Myocyte (in vitro differentiated cells): ENCODE results near the gene PGM2L1. TPM values are rescaled to one million over a fixed set of nuclear protein-coding genes. Genes with fewer than 3 reads are reported as not detected.
"Not testable (repeated sequence)": the region's sequence is repeated elsewhere in the genome, so short reads cannot be mapped to it uniquely, and the experiment has no call there.

ENCODE experiments used
- DNase-seq: peaks from one replicate; pipeline ENCODE4 v3.0.0-alpha.2; 2012; ENCODE audit warnings: low read depth
- polyA plus RNA-seq: library from polyadenylated mRNA; unstranded; fragments of >200 nt; gene quantifications from one replicate; pipeline ENCODE4 v1.2.1, GENCODE V29; 2012; ENCODE audit warnings: missing spikeins
- total RNA-seq: library from RNA; depleted of rRNA; stranded (reverse); fragments of >200 nt; gene quantifications from 2 replicates; pipeline ENCODE4 v1.2.3, GENCODE V29; 2014

PGM2L1 gene
- total RNA-seq: 17.9 and 20.3 TPM in 2 replicates
- polyA plus RNA-seq: 6.7 TPM

DNA sequence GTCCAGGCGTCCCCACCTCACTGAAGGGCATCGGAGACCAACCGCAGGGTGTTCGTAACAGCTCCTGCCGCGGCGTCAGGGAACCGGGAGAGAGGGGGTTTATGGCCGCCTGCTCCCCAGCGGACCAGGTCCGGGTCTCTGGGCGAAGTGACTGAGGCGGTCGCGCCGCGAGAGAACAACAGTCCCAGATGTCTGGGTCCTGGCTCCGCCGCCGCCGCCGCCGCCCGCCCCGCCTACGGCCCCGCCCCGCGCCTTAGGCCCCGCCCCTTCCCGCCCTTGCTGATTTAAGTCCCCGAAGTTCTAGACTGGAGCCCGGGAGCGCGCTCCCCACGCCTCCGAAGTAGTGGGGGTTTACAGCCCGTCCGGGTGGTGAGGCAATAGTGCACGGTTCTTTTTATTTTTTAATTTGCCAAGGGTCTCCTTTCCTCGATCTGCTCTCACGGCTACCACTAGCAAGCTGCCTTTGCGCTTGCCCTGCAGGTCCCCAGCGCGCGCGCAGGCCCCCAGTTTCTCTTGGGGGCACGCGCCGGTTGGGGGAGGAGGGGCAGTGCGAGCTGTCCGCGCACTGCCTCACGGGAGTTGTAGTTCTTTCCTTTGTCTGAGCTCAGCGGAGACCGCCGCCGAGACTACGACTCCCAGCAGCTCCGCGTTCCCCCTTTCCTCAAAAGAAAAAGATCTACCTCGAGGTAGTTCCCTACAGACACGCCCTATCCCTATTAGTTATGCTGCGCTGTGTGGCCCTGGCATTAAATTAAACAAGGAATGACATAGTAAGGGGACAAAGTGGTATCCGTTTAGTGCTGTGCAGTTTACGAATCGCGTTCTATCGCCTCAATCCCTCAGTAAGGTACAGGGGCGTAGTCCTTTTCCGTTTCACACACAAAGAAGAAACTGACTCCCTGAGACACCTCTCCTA lies at the start of gene PGM2L1:
TSS of gene PGM2L1 (minus strand) at position 190 of the 916 bp plus-strand sequence. CDS start 272 bp downstream, outside the sequence.
- DNase-seq: peak; percentile 96

GRCh38 chr11:74447720-74448119 lies 49.5 kb upstream of the PGM2L1 start:
- DNase-seq: no peak

GRCh38 chr11:74446532-74446938 lies 48.3 kb upstream of the PGM2L1 start:
- no peak for DNase-seq

DNA sequence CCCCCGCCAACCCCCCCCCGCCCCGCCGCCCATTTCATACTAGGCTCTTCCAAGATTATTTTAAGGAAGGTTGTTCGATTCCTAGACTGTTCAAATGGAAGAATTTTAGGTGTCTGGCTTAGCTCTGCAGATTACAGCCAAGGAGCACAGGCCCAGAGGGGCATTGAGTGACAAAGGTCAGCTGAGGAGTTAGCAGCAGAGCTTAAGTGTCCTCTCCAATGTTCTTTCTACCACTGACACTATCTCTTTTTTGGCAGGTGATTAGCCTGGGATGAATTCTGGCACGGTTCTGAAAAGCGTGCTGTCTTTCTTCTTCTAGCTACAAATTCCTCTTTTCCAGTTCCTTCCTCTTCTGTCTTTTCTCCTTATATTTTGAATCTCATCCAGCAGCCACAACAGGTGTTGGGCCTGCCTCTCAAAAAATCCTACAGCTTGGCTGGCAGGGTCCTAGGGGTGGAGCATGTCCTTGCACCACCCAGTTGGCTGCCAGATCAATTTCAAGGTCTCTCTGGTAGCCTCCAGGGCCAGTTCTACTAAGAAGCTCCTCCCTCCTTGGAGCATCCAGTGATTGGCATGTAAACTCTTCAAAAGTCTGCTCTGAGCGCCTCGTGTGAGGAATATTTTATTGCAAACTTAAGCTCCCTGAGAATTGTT lies 46.1 kb upstream of the PGM2L1 start:
- peak; percentile 74 for DNase-seq

DNA sequence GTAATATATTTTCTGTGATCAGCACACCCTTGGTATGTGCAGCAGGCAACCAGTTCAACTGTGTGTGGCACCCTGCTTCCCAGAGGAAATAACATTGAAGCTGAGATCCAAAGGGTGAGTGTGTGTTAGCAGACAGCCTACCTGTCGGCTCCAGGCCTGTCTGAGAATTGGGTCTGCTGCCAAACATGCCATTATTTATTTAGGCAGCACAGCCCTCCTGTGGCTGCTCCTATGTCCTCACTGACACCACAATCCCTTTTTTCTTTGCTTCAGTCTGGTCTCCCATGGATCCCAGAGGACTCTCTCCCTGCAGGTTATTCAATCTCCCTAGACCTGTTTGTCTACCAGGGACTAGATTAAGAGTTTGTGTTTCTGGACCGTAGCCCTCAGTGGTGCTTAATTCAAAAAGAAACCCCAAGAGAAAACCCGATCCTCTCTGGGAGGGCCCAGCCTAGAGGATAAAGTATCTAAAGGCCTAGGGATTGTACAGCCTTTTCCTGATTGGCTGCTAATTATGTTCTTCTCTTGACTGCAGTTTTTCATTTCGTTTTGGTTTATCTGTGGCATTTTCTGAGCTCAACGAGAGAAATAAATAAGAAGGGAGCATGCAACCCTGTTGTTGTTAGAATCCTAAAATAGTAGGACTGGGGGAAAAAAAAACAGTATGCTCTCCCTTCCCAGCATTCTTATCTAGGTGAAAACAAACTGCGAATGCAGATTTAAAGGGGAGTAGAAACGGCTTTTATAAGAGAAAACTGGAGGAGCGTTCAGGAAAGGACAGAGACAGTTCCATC lies 45.0 kb upstream of the PGM2L1 start:
- DNase-seq: peak; percentile 43

DNA sequence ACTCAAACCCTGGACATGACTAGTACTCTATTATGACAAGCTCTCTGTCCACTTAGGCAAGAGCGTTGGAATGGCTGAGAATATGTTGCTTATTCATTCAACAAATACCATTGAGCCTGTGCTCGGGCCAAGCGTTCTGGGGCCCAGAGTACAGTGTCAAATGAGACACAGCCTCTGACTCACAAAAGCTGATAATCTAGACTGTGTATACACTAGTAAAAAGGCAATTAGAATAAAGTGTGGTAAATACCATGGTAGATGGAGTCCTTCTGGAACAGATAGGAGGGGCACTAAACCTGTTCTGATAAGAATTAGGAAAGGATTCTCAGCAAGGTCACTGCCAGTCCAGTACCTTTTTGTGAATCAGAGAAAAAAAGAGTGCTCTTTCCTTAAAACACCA lies 44.4 kb upstream of the PGM2L1 start:
- no peak for DNase-seq

GRCh38 chr11:74438681-74439080 lies 40.4 kb upstream of the PGM2L1 start:
- DNase-seq: no peak

DNA sequence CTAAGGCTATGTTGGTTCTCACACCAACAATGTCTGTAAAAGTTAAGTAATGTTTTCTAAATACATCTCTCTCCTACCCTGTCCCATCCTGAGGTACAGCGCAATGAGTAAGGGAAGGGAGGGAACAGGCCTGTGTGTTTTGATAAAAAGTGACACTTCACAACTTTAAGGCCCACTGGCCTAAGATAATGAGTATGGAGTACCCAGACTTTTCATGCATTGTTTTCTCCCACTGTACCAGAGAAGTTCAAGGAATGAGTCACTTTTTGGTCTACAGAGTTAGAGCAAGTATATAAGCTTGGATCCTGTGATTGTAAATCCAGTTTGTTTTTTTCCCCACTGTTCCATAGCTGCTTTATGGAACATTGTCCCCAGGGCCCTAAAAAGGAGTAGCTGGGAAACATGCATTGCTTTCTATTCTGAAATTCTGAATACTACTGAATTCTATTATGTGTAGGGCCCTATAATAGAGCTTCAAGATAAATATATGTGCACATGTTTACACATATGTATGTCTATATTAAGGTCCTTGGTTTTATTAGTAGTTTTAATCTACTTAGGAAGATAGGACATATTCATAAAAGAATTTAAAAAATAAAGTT lies 39.3 kb upstream of the PGM2L1 start:
- DNase-seq: no peak

DNA sequence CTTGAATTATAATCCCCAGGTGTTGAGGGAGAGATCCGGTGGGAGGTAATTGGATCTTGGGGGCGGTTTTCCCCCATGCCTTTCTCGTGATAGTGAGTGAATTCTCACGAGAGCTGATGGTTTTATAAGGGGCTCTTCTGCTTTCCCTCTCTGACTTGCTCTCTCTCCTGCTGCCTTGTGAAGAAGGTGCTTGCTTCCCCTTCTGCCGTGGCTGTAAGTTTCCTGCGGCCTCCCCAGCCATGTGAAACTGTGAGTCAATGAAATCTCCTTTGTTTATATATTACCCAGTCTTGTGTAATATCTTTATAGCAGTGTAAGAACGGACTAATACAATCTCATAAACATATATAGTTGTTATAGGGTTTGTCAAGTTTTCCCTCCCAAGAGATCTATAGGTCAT lies 36.3 kb upstream of the PGM2L1 start:
- no peak for DNase-seq

GRCh38 chr11:74429205-74429604 lies 31.0 kb upstream of the PGM2L1 start:
- DNase-seq: no peak

DNA sequence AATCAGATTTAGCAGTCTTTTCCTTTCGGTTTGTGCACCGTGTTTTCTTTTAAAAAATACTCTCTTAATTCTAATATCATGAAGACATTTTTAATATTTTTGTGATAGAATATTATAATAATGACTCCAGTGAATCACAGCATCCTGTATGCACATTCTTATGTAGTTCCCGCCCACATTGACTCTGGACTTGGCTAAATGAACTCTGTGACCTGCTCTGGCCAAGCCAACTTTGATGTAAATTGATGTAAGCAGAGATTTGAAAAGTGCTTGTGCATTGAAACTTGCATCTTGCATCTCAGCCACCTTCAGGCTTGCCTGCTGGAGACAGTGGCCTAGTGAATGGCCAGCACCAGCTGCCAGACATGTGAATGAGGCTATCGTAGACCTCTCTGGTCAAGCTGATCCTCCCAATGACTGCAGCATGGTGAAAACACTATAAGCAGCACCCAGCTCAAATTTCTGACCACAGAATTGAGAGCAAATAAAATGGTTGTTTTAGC lies 29.2 kb upstream of the PGM2L1 start:
- no peak for DNase-seq

DNA sequence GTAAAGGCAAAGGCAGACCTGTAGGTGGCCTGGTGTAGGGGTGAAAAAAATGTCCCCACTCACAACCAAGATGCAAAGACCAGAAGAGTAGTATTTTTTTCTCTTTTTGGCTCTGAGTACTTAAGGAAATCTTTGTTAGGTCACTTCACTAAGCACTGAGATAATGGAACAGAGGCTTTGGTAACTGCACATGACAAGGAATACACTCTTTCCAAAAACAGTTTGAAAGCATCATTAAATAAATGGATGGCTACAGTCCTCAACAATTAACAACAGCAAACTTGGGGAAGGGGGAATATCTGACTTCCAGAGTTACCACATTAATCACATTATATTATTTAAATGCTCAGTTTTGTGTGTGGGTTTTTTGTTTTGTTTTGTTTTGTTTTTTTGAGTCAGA lies 26.9 kb upstream of the PGM2L1 start:
- no peak for DNase-seq

GRCh38 chr11:74418509-74418895 lies 20.3 kb upstream of the PGM2L1 start:
- DNase-seq: peak; percentile 73

- DNase-seq: peak; percentile 59
These were observed 19.8 kb upstream of the PGM2L1 start for GRCh38 chr11:74417860-74418508.

DNA sequence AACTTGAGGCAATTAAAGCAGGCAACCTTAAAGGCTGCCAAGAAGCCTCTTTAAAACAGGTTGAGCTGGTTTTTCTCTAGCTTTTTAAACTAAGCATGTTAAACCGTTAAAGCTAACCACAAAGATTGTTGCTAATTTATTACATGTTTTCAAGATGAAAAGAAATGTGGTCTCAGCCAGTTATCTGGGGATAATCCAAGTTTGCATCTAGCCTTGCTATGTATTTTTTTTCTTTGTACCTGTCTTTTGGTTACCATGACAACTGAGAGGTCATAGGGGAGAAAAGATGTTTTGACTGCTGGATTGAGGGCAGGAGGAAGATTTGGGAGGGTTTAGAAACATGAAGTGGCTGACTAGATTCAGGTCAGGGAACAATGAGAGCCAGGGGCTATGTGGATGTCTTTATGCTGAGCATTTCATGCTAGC lies 19.2 kb upstream of the PGM2L1 start:
- DNase-seq: peak; percentile 17

DNA sequence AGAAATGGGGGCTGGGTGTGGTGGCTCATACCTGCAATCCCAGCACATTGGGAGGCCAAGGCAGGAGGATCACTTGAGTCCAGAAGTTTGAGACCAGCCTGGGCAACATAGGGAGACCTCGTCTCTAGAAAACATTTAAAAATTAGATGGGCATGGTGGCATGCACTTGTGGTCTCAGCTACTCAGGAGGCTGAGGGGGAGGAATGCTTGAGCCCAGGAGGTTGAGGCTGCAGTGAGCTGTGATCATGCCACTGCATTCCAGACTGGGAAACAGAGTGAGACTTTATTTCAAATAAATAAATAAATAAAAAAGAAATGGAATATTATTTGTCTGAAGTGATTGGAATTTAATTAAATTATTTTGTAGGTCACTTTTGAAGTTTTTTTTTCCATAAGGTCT lies 18.7 kb upstream of the PGM2L1 start:
- not testable (repeated sequence) for DNase-seq

GRCh38 chr11:74412733-74413359 lies 14.6 kb upstream of the PGM2L1 start:
- DNase-seq: no peak

DNA sequence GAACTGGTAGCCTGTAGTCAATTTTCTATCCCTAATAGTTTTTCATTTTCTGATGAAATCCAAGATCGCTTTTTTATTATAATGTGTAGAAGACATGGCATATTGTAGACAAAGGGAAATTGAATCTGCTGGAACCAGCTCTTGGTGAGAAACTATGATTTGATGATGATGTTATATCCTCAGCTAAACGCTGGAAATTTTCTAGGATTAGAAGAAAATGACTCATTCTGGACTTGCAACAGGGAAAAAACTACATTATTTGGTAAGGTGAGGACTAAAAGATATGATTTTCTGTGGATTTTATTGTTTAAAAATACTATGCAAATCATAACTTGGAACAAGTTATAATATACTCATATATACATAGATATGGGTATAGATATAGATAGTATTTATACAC lies 14.1 kb upstream of the PGM2L1 start:
- DNase-seq: no peak

- no peak for DNase-seq
These were observed 11.4 kb upstream of the PGM2L1 start for GRCh38 chr11:74409633-74410032.
